ENCODE results near the gene PCBP1. TPM values are rescaled to one million over a fixed set of nuclear protein-coding genes. Genes with fewer than 3 reads are reported as not detected.

The PCBP1 gene
- total and polyA plus RNA-seq, 9 of the 15 experiments (the other 6 are each of a cell fraction or from before 2014, with no cell fraction given) = 19.2 to 407 (median 78.1) TPM

DNA sequence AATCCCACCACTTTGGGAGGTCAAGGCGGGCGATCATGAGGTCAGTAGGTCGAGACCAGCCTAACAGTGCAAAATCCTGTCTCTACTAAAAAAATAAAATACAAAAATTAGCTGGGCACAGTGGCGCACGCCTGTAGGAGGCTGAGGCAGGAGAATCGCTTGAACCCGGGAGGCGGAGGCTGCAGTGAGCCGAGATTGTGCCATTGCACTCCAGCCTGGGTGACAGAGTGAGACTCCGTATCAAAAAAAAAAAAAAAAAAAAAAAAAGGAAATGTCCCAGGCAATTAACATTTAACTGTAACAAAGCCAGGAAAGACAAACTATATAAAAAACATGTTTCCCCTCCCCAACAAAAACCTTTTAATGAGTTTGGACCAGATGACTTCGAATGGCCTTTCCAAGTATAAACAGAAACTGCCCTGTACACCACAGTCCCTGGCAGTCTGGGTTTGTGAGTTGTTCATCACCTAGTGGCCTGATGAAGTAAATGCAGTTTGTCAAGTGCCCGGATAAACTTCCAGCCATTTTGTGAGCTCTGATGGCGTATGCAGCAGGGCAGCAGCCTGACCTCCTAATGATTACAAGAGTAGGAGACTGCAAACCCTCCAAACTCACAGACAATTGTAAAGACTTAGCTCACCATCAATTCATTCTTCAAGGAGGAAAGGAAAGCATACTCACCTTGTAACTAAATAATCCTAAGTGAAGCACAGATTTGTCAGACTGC is 16.6 kb upstream of the PCBP1 start (continued):
- TF ChIP-seq, protein P1, sequence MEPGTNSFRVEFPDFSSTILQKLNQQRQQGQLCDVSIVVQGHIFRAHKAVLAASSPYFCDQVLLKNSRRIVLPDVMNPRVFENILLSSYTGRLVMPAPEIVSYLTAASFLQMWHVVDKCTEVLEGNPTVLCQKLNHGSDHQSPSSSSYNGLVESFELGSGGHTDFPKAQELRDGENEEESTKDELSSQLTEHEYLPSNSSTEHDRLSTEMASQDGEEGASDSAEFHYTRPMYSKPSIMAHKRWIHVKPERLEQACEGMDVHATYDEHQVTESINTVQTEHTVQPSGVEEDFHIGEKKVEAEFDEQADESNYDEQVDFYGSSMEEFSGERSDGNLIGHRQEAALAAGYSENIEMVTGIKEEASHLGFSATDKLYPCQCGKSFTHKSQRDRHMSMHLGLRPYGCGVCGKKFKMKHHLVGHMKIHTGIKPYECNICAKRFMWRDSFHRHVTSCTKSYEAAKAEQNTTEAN (CRISPR knock-in tag; IDR thresholded peaks at IDR 0.05) = no peak
- TF ChIP-seq, protein P2, sequence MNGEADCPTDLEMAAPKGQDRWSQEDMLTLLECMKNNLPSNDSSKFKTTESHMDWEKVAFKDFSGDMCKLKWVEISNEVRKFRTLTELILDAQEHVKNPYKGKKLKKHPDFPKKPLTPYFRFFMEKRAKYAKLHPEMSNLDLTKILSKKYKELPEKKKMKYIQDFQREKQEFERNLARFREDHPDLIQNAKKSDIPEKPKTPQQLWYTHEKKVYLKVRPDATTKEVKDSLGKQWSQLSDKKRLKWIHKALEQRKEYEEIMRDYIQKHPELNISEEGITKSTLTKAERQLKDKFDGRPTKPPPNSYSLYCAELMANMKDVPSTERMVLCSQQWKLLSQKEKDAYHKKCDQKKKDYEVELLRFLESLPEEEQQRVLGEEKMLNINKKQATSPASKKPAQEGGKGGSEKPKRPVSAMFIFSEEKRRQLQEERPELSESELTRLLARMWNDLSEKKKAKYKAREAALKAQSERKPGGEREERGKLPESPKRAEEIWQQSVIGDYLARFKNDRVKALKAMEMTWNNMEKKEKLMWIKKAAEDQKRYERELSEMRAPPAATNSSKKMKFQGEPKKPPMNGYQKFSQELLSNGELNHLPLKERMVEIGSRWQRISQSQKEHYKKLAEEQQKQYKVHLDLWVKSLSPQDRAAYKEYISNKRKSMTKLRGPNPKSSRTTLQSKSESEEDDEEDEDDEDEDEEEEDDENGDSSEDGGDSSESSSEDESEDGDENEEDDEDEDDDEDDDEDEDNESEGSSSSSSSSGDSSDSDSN (IDR thresholded peaks at IDR 0.05; ENCODE audit: borderline replicate concordance in 1 of 2, low read depth in 2 of 2, low read length in 2 of 2) = no peak
- TF ChIP-seq PPARD (CRISPR knock-in tag; IDR thresholded peaks at IDR 0.05) = no peak
- no peak for TF ChIP-seq HNRNPH1 (optimal IDR thresholded peaks at IDR 0.05; ENCODE audit: low read depth, low read length)
- no peak for TF ChIP-seq FOXK1 (CRISPR knock-in tag; IDR thresholded peaks at IDR 0.05; ENCODE audit: borderline replicate concordance)
- TF ChIP-seq PATZ1 (CRISPR knock-in tag; IDR thresholded peaks at IDR 0.05; ENCODE audit: borderline replicate concordance) = no peak
- no peak for TF ChIP-seq ZFP36 (IDR thresholded peaks at IDR 0.05; ENCODE audit: low read depth, low read length, partially characterized antibody)
- no peak for TF ChIP-seq RFX1 (IDR thresholded peaks at IDR 0.05)
- 0 out of 2 replicates have a peak, but pooled peaks have one; percentile 34 for TF ChIP-seq MEF2D (tag; conservative IDR thresholded peaks at IDR 0.05; ENCODE audit: low read depth)
- TF ChIP-seq ZNF41 (CRISPR knock-in tag; conservative IDR thresholded peaks at IDR 0.05) = peak; percentile 59; the same call in 1 of the 2 replicates
- peak; percentile 55; the same call in 1 of the 2 replicates for TF ChIP-seq PYGO2 (tag; IDR thresholded peaks at IDR 0.05)

All from K562 (cell line).